ENCODE results near the gene TSGA10IP. TPM values are rescaled to one million over a fixed set of nuclear protein-coding genes. Genes with fewer than 3 reads are reported as not detected.
"Not testable (repeated sequence)": the region's sequence is repeated elsewhere in the genome, so short reads cannot be mapped to it uniquely, and the experiment has no call there.

The TSGA10IP gene
- total RNA-seq, 1 donor, result 0.10 TPM

DNA sequence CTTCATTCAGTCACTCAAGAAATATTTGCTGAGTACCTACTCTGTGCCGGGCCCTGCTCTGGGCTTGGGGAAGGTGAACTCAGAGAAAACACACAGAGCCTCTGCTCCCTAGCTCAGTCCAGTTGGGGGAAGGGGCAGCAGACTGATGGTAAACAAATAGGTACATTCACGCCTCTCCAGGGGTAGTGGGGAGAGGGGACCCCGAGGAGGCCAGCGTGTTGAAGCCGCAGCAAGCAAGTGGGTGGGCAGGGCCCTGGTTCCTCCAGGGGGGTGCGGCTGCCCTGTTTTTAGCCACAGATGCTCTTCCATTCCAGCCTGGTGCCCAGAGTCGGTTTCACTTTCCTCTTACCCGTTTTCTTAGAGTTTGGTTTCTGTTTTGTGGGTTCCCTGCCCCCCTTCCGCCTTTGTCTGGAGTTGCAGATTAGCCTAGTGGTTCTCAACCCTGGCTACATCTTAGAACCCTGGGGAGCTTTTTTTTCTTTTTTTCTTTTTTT lies 17.3 kb upstream of the TSGA10IP start:
- Histone ChIP-seq H3K9me3 (ENCODE audit: low read depth, low read length) (no peaks in the 10 kb centered on the region), H3K4me1 (ENCODE audit: insufficient read depth, low read length) (peaks cover 26% of the 10 kb centered on the region), H3K4me3 (ENCODE audit: low read length) (no peak overlapping the region), H3K27me3 (ENCODE audit: insufficient read depth, low read length) (no peaks in the 10 kb centered on the region)

DNA sequence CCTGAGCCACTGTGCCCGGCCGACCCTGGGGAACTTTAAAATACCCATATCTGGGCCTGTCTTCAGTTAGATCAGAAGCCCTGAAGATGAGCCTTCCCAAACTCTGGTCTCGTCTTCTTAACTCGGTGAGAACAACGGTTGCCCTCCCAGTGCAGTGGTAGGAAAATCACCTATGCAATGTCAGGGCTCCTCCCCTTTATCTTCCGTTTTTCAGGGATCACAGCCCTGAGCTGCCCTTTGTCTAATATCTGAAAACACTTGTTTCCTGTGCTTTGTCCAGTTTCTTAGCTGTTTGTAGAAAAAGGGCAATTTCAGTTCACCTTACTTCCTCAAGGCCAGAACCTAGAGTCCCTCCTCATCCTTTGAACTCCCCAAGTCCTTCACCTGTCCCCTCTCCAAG lies 16.6 kb upstream of the TSGA10IP start:
- peaks cover 26% of the 10 kb centered on the region for H3K4me1 ChIP-seq (ENCODE audit: insufficient read depth, low read length)
- H3K9me3 ChIP-seq (ENCODE audit: low read depth, low read length), result no peaks in the 10 kb centered on the region
- H3K4me3 ChIP-seq (ENCODE audit: low read length), result no peak overlapping the region
- no peaks in the 10 kb centered on the region for H3K27me3 ChIP-seq (ENCODE audit: insufficient read depth, low read length)

DNA sequence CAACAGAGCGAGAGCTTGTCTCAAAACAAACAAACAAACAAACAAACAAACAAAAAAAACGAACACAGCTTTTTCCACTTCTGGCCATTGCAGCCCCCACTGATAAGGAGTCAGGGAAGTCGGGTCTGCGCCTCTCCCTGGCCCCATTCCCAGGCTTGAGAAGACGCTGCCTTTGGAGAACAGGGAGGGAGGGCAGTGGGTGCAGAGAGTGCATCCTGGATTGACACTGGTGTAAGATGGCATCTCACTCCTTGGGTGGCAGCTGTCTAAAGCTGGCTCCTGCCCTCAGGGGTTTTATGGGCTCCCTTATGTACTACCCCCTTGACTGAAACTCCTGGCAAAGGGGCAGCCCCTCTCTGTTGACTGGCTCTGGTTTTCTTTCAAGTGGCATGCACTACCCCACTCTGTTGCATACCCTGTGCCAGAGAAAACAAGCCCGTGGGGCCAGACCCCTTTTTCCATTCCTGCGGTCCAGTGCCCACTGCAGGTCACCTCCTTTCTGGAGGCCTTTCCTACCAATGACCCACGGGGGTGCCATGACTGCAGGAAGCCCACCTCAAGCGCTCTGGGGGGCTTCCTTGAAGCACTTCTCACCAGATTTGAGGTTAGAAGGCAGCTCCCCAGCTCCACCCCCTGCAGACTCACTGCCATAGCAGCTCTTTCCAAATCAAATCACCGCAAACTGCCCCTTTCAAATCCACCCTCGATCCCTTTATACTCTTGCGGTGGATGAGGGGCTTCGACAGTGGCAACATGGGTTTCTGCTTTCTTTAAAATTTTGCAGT lies 13.3 kb upstream of the TSGA10IP start:
- no peaks in the 10 kb centered on the region for H3K27me3 ChIP-seq (ENCODE audit: insufficient read depth, low read length)
- no peak overlapping the region for H3K4me3 ChIP-seq (ENCODE audit: low read length)
- H3K4me1 ChIP-seq (ENCODE audit: insufficient read depth, low read length), result peaks cover 23% of the 10 kb centered on the region
- no peaks in the 10 kb centered on the region for H3K9me3 ChIP-seq (ENCODE audit: low read depth, low read length)

DNA sequence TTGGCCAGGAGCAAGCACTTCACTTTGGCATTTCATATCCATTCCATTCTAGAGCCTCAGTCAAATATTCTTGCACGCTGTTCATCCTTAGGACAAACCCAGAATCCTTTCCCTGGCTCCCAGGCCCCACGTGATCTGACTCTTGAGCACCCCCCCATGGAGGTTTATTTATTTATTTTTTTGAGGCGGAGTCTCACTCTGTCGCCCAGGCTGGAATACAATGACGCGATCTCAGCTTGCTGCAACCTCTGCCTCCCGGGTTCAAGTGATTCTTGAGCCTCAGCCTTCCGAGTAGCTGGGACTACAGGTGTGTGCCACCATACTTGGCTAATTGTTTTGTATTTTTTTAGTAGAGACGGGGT lies 12.7 kb upstream of the TSGA10IP start:
- Histone ChIP-seq H3K27me3 (ENCODE audit: insufficient read depth, low read length) (no peaks in the 10 kb centered on the region), H3K4me3 (ENCODE audit: low read length) (no peak overlapping the region), H3K9me3 (ENCODE audit: low read depth, low read length) (no peaks in the 10 kb centered on the region), H3K4me1 (ENCODE audit: insufficient read depth, low read length) (peaks cover 17% of the 10 kb centered on the region)

DNA sequence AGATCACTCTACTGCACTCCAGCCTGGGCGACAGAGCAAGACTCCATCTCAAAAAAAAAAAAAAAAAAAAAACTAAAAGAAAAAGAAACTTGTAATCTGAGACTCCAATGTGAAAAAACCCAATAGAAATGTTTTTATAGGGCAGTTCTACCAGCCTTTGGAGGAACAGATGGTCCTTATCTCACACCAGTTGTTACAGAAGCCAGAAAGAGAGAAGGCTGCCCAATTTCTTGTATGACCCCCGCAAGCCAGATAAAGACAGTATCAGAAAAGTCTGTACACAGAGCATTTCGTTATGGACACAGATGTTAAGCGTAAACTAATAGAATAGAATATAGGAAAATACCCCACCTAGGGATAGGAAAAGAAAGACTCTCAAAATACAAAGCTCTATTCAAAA lies 11.3 kb upstream of the TSGA10IP start:
- H3K4me3 ChIP-seq (ENCODE audit: low read length), result no peak overlapping the region
- peaks cover 2% of the 10 kb centered on the region for H3K4me1 ChIP-seq (ENCODE audit: insufficient read depth, low read length)
- H3K9me3 ChIP-seq (ENCODE audit: low read depth, low read length), result no peaks in the 10 kb centered on the region
- H3K27me3 ChIP-seq (ENCODE audit: insufficient read depth, low read length), result no peaks in the 10 kb centered on the region

DNA sequence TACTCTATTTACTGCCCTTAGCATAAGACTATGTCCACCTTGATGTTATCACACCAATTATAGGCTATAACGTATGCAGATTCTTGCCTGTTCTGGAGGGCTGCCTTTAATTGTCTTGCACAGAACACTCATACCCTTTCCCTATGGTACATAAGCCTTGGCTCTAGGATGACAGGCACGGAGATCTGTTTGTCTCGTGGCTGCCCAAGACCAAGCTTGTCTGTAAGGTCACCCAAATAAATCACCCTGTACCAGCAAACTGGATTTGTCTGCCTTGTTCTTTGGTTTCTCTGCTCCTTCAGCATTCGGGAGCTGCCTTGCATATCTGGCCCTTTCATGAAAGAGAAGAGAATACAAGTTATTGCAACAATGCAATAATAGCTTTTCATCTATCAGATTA lies 7.5 kb upstream of the TSGA10IP start:
- H3K9me3 ChIP-seq (ENCODE audit: low read depth, low read length), result no peaks in the 10 kb centered on the region
- no peak overlapping the region for H3K4me3 ChIP-seq (ENCODE audit: low read length)
- peaks cover 18% of the 10 kb centered on the region for H3K4me1 ChIP-seq (ENCODE audit: insufficient read depth, low read length)
- no peaks in the 10 kb centered on the region for H3K27me3 ChIP-seq (ENCODE audit: insufficient read depth, low read length)

DNA sequence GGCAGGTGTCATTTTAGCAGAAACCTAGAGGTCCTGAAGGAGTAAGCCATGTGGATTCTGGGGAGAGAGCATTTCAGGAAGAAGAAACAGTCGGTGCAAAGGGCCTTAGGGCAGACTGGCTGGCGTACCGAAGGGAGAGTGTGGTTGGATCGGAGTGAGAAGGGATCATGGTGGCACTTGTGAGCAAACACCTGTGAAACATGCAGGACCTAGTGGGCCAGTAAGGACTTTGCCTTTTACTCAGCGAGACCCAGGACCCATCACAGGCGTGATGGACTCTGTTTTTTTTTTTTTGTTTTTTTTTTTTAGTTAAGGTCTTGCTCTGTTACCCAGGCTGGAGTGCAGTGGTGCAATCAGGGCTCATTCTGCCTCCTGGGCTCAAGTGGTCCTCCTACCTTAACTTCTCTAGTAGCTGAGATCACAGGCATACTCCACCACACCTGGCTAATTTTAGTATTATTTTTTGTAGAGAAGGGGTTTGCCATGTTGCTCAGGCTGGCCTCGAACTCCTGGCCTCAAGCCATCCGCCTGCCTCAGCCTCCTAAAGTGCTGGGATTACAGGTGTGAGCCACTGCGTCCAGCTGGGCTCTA lies 3.5 kb upstream of the TSGA10IP start:
- H3K4me1 ChIP-seq (ENCODE audit: insufficient read depth, low read length), result peaks cover 18% of the 10 kb centered on the region
- no peaks in the 10 kb centered on the region for H3K9me3 ChIP-seq (ENCODE audit: low read depth, low read length)
- H3K4me3 ChIP-seq (ENCODE audit: low read length), result no peak overlapping the region
- H3K27me3 ChIP-seq (ENCODE audit: insufficient read depth, low read length), result no peaks in the 10 kb centered on the region

DNA sequence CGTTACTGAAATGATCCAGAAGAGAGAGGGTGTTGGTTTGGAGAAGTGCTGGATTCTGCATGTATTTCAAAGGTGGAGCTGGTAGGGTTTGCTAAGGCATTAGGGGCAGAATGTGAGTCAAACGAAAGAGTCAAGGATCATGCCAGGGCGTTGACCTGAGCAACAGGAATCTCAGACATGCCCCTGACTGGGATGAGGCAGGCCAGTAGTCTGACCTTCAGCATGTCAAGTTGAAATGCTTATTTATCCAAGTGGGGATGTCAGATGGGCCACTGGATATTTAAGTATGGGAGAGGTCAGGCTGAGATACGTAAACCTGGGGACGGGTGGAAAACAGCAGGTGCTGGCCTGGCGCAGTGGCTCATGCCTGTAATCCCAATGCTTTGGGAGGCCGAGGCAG lies 2.7 kb upstream of the TSGA10IP start:
- H3K4me1 ChIP-seq (ENCODE audit: insufficient read depth, low read length), result peaks cover 18% of the 10 kb centered on the region

DNA sequence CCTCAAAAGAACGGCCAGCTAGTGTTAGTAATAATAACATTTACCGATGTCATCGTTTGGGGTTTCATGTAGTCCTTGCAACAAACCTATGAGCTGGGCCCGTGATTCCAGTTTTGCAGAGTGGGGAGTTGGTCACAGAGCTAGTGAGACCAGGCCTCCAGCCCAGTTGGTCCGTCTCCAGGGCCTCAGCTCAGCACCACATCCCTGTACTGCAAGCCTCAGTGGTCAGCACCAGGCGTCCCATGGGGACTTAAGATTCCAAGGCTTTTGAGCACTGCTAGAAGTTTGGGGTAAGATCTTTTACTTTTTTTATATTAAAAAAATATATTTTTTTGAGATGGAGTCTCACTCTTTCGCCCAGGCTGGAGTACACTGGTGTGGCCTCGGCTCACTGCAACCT lies 1.1 kb upstream of the TSGA10IP start:
- Histone ChIP-seq H3K9me3 (ENCODE audit: low read depth, low read length) (no peaks in the 10 kb centered on the region), H3K4me3 (ENCODE audit: low read length) (no peak overlapping the region), H3K4me1 (ENCODE audit: insufficient read depth, low read length) (peaks cover 18% of the 10 kb centered on the region), H3K27me3 (ENCODE audit: insufficient read depth, low read length) (no peaks in the 10 kb centered on the region)

More for the DNA sequence above, 2.7 kb upstream of the TSGA10IP start:
- H3K9me3 ChIP-seq (ENCODE audit: low read depth, low read length), result no peaks in the 10 kb centered on the region
- no peaks in the 10 kb centered on the region for H3K27me3 ChIP-seq (ENCODE audit: insufficient read depth, low read length)
- no peak overlapping the region for H3K4me3 ChIP-seq (ENCODE audit: low read length)

DNA sequence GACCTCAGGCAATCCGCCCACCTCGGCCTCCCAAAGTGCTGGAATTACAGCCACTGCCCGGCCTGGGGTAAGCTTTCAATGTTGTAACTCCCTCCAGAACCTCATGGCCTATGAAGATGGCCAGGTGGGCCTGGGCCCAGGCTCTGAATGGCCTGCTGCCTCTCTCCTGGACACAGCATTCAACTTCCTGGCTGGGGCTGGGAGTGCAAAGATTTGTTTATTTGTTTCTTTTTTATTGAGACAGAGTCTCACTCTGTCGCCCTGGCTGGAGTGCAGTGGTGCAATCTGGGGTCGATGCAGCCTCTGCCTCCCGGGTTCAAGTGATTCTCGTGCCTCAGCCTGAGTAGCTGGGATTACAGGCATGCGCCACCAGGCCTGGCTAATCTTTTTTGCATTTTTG lies 513 bp upstream of the TSGA10IP start:
- no peaks in the 10 kb centered on the region for H3K27me3 ChIP-seq (ENCODE audit: insufficient read depth, low read length)
- no peak overlapping the region for H3K4me3 ChIP-seq (ENCODE audit: low read length)
- H3K9me3 ChIP-seq (ENCODE audit: low read depth, low read length), result no peaks in the 10 kb centered on the region
- peaks cover 18% of the 10 kb centered on the region for H3K4me1 ChIP-seq (ENCODE audit: insufficient read depth, low read length)

DNA sequence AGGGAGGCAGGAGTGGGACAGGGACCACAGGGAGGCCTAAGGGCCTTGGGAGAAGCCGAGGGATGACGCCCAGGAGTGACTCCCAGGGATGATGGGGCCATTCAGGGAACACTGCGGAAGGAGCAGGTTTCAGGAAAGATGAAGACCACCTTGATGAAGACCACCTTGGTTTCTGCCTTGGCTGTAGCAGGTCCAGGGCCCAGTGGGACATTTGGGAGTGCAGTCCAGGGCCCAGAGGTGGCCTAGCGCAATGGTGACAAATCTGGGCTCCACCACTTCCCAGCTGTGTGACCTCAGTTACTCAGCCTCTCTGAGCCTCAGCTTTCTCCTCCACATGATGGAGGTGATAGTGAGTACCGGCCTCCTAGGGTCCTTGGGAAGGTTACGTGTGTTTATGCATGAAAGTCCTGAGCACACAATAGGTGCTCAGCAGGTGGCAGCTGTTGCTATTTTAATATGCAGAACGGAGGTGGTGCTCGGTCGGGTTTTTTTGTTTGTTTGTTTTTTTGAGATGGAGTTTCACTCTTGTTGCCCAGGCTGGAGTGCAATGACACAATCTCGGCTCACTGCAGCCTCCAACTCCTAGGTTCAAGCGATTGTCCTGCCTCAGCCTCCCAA lies 770 bp downstream of the TSGA10IP start:
- Histone ChIP-seq H3K9me3 (ENCODE audit: low read depth, low read length) (no peaks in the 10 kb centered on the region), H3K27me3 (ENCODE audit: insufficient read depth, low read length) (no peaks in the 10 kb centered on the region), H3K4me1 (ENCODE audit: insufficient read depth, low read length) (peaks cover 11% of the 10 kb centered on the region), H3K4me3 (ENCODE audit: low read length) (no peak overlapping the region)

DNA sequence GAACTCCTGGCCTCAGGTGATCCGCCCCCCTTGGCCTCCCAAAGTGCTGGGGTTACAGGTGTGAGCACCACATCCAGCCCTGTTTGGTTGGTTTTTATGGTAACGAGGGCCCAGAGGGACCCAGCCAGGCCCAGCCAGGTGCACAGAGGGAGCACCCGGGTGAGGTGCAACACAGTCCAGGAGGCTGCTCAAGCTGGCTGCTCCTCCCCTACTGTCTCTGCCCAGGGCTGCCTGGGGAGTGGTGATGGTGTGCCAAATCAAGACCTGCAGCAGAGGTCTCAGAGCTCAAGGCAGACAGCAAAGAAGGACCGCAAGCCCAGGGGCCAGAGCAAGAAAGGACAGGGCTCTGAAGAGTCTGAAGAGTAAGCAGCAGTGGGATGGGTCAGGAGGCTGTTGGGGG lies 1.4 kb downstream of the TSGA10IP start:
- H3K9me3 ChIP-seq (ENCODE audit: low read depth, low read length), result no peaks in the 10 kb centered on the region
- no peak overlapping the region for H3K4me3 ChIP-seq (ENCODE audit: low read length)
- H3K4me1 ChIP-seq (ENCODE audit: insufficient read depth, low read length), result peaks cover 7% of the 10 kb centered on the region
- H3K27me3 ChIP-seq (ENCODE audit: insufficient read depth, low read length), result no peaks in the 10 kb centered on the region

DNA sequence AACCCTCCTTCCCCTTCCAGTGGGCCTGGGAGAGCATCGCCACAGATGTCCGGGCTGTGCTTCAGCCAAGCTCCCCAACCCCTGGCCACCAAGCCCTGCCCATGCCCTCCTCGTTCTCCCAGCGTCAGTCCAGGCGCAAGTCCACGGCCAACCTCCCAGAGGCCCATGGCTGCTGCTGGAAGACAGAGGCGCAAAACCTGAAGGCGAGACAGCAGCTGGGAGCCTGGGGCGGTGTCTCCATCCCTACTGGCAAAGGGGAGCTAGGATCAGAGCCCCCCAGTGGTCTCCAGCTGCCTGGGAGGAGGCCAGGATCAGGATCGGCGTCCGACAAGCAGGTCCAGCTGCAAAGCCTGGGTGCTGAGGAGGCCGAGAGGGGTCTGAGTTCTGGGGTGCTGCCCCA lies 1.9 kb downstream of the TSGA10IP start:
- Histone ChIP-seq H3K27me3 (ENCODE audit: insufficient read depth, low read length) (no peaks in the 10 kb centered on the region), H3K4me1 (ENCODE audit: insufficient read depth, low read length) (peaks cover 3% of the 10 kb centered on the region), H3K4me3 (ENCODE audit: low read length) (no peak overlapping the region), H3K9me3 (ENCODE audit: low read depth, low read length) (no peaks in the 10 kb centered on the region)

DNA sequence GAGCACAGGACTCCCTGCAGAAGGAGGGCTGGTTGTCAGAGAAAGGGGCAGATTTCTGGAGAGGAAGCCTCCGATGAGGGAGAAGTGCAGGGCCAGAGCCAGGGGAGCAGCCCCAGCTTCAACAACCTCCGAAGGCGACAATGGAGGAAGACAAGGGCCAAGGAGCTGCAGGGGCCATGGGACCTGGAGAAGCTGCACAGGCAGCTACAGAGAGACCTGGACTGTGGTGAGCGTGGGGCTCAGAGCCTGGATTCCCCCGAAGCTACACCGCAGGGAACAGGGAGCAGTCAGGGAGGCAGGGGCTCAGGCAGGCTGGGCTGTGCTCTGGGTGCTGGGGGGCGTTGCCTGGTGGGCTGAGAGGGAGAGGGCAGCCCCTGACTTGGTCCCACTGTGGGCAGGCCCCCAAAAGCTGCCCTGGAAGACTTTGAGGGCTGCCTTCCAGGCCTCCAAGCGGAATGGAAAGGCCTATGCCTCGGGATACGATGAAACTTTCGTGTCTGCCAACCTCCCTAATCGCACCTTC lies 2.4 kb downstream of the TSGA10IP start:
- Histone ChIP-seq H3K4me1 (ENCODE audit: insufficient read depth, low read length) (no peaks in the 10 kb centered on the region), H3K27me3 (ENCODE audit: insufficient read depth, low read length) (no peaks in the 10 kb centered on the region), H3K9me3 (ENCODE audit: low read depth, low read length) (no peaks in the 10 kb centered on the region), H3K4me3 (ENCODE audit: low read length) (no peak overlapping the region)

DNA sequence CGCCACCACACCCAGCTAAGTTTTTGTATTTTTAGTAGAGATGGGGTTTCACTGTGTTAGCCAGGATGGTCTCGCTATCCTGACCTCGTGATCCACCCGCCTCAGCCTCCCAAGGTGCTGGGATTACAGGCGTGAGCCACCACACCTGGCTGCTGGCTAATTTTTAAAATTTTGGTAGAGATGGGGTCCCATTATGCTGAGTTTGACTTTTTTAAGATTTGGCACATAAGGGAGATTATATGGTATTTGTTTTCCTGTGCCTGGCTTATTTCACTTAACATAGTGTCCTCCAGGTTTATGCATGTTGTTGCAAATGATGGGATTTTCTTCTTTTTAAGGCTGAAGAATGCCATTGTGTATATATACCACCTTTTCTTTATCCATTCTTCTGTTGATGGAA lies 5.4 kb downstream of the TSGA10IP start:
- H3K4me1 ChIP-seq (ENCODE audit: insufficient read depth, low read length); H3K4me3 ChIP-seq (ENCODE audit: low read length); H3K9me3 ChIP-seq (ENCODE audit: low read depth, low read length); H3K27me3 ChIP-seq (ENCODE audit: insufficient read depth, low read length): not testable (repeated sequence)
